ENCODE results near the gene PLEKHA7.

Gene PLEKHA7

DNA sequence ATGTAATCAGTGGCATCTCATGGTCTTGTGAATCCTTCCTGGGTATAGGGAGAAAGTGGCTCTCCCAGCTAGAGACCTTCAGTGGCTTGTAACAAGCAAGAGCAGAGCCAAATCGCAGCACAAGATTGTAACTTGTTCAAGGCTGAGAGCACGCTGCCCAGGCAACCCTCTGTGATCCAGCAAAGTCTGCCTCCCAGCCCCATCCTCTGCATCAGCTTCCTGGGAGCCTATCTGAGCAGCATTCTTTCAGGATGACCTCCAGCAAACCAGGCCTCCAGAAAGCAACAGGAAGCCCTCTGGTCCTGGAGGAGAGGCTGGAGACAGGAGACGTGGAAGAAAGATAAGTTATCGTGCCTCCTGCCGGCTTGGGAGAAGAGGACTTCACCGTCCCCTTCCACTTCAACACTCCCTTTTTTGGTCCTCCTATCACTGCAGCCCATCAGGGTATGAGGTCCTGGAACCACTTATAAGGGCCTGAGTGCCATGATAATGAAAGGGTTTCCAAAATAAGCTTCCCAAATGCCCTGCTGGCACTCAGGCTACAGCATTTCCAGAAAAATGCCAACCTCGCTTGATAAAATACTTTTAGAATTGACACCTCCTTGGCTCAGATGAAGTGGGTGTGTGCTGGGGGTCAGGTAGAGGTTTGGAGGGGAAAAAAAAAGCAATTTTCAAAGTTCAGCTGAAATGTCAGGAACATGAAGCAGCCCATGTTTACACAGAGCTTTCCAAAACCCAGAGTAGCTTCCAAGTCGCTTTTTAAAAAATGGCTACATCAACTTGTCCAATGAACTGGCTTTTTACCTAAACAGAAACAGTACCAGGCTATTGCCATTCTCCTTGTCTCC lies 80.2 kb downstream of the PLEKHA7 start:
- H3K36me3 ChIP-seq = no peaks in the 10 kb centered on the region
- H3K9me3 ChIP-seq = no peaks in the 10 kb centered on the region
- H3K27ac ChIP-seq = peak overlapping the region; percentile 47 to 54
- no peaks in the 10 kb centered on the region for H3K27me3 ChIP-seq
- intact Hi-C loops (cut with DNase I; ENCODE audit: low total_unique reads) = no loop called here
- TF ChIP-seq, protein P1, sequence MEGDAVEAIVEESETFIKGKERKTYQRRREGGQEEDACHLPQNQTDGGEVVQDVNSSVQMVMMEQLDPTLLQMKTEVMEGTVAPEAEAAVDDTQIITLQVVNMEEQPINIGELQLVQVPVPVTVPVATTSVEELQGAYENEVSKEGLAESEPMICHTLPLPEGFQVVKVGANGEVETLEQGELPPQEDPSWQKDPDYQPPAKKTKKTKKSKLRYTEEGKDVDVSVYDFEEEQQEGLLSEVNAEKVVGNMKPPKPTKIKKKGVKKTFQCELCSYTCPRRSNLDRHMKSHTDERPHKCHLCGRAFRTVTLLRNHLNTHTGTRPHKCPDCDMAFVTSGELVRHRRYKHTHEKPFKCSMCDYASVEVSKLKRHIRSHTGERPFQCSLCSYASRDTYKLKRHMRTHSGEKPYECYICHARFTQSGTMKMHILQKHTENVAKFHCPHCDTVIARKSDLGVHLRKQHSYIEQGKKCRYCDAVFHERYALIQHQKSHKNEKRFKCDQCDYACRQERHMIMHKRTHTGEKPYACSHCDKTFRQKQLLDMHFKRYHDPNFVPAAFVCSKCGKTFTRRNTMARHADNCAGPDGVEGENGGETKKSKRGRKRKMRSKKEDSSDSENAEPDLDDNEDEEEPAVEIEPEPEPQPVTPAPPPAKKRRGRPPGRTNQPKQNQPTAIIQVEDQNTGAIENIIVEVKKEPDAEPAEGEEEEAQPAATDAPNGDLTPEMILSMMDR (IDR thresholded peaks at IDR 0.05) = no peak
- no peak for DNase-seq
- no peak overlapping the region for H3K4me3 ChIP-seq
- H3K4me1 ChIP-seq = peaks cover 0 to 20% (median 14%) of the 10 kb centered on the region in 4 donors

DNA sequence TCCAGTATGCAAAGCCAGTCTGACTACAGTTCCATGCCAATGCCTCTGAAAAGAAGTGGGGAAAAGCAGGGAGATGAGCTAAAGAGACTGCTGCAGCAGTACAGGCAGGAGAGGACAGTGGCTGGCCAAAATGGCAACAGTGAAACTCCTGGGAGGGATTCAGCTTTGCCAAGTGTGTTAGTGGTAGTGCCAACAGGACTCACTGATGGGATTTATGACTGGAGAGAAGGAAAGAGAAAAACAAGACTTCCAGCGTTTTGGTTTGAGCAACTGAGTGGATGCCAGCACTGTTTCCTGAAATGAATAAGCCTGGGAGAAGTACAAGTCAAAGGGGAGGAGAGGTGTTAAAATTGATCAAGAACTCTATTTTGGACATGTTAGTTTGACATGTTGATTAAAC lies 80.9 kb downstream of the PLEKHA7 start:
- Histone ChIP-seq H3K27me3 (no peaks in the 10 kb centered on the region), H3K36me3 (no peaks in the 10 kb centered on the region), H3K4me1 (peaks cover 0 to 20% (median 14%) of the 10 kb centered on the region in 4 donors), H3K4me3 (no peak overlapping the region), H3K9me3 (no peaks in the 10 kb centered on the region), H3K27ac (peak overlapping the region; percentile 47 to 54)
- TF ChIP-seq, protein P1 (IDR thresholded peaks at IDR 0.05) = no peak
- intact Hi-C loops (cut with DNase I; ENCODE audit: low total_unique reads) = no loop called here
- no peak for DNase-seq

DNA sequence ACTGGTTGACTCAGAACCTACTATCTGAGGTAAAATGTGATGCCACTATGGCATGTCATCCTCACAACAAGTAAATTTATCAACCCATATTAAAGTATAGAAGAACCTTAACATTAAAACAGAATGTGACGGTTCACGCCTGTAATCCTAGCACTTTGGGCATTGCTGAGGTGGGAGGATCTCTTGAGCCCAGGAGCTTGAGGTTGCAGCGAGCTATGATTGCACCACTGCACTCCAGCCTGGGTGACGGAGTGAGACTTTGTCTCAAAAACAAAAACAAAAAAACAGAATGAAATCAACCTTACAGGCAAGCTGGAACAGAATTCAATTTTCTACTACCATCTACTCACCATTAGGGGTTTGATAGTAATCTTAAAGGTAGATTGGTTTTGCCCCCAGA lies 86.2 kb downstream of the PLEKHA7 start:
- Histone ChIP-seq H3K27ac (no peak overlapping the region), H3K4me1 (peaks cover 0 to 34% (median 16%) of the 10 kb centered on the region in 4 donors), H3K27me3 (no peaks in the 10 kb centered on the region), H3K9me3 (no peaks in the 10 kb centered on the region), H3K4me3 (no peak overlapping the region), H3K36me3 (no peaks in the 10 kb centered on the region)
- DNase-seq = no peak
- intact Hi-C loops (cut with DNase I; ENCODE audit: low total_unique reads) = no loop called here
- TF ChIP-seq, protein P1 (IDR thresholded peaks at IDR 0.05) = no peak

DNA sequence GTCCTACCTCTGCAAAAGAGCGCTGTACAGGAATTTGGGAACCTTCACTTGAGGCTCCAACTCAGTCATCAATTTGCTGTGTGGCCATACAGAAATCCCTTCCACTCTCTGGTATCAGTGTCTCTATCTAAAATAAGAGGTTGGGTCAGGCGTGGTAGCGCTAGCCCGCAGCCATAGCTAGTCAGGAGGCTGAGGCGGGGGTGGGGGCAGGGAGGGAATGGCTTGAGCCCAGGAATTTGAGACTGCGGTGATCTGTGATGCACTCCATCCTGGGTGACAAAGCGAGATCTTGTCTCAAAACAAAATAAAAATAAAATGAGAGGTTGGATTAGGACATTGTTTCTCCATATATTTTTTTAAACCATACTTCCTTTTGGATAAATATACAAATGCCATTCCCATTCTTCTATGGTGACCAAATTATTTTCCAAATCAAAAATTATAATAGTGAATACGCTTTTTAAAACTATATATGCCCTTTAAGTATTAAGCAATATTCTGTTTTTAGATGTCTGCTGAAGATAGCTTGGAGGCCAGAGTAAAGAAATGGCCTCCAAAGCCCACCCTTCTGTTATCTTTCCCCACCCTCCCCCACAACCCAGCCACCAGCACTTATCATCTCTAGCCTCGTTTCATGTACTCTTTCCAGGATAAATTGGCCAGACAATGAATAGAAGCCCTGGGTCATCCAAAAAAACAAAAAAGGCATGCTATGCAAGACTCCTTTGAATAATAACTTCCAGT lies 87.2 kb downstream of the PLEKHA7 start:
- no peaks in the 10 kb centered on the region for H3K27me3 ChIP-seq
- TF ChIP-seq, protein P1 (IDR thresholded peaks at IDR 0.05) = no peak
- intact Hi-C loops (cut with DNase I; ENCODE audit: low total_unique reads) = no loop called here
- H3K4me3 ChIP-seq = no peak overlapping the region
- no peaks in the 10 kb centered on the region for H3K36me3 ChIP-seq
- no peak overlapping the region for H3K27ac ChIP-seq
- DNase-seq = no peak
- H3K4me1 ChIP-seq = peaks cover 0 to 29% (median 15%) of the 10 kb centered on the region in 4 donors
- no peaks in the 10 kb centered on the region for H3K9me3 ChIP-seq

DNA sequence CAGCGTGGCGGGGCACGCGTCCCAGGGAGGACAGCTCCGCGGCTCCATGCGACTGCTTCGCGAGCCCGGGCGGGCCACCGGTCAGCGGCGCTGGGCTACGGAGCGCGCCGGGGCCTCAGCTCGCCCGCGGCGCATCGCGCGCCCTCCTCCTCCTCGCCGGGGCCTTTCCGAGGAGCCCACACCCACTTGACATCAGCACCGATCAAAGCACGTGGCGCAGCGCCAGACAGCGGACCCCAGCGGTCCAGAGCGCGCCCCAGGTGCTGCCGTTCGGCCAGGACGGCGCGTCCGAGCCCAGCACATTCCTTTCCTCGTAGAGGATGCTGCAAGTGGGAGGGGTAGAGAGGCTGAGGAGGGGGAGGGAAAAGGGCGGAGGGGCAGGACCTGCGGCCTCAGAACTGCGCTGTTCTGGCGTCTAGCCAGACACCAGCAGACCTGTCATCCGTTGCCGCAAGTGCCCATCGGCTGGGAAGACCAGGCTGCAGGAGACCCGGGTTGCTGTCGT lies 88.6 kb downstream of the PLEKHA7 start:
- Histone ChIP-seq H3K27ac (no peak overlapping the region), H3K9me3 (no peaks in the 10 kb centered on the region), H3K36me3 (no peaks in the 10 kb centered on the region), H3K4me1 (peaks cover 0 to 29% (median 15%) of the 10 kb centered on the region in 4 donors), H3K27me3 (no peaks in the 10 kb centered on the region), H3K4me3 (peak overlapping the region; percentile 47 to 52)
- DNase-seq = no peak
- TF ChIP-seq, protein P1 (IDR thresholded peaks at IDR 0.05) = no peak
- intact Hi-C loops (cut with DNase I; ENCODE audit: low total_unique reads) = no loop called here

Data from tibial artery (tissue), 4 donors.